Measurements from ENCODE around the gene ATP7B. TPM values are rescaled to one million over a fixed set of nuclear protein-coding genes. Genes with fewer than 3 reads are reported as not detected.

The ATP7B gene
- 10 to 100 TPM; 20.4 to 29.2 TPM for total RNA-seq
- 9.8 TPM for polyA plus RNA-seq (2013, experiment 1 of 2)
- polyA plus RNA-seq (2013, experiment 2 of 2): 7.5 TPM
- long read RNA-seq, experiment 1, full-length matches to known transcripts: 1 of 10 reads
- long read RNA-seq, experiment 1, partial matches to known transcripts: 5 of 10 reads
- long read RNA-seq, experiment 1, other reads (novel, unspliced or antisense): 4 of 10 reads
- long read RNA-seq, experiment 2, full-length matches to known transcripts: 8 of 40 reads
- long read RNA-seq, experiment 2, partial matches to known transcripts: 12 of 40 reads
- long read RNA-seq, experiment 2, other reads (novel, unspliced or antisense): 20 of 40 reads
- long read RNA-seq, experiment 3, full-length matches to known transcripts: 4 of 22 reads
- long read RNA-seq, experiment 3, partial matches to known transcripts: 9 of 22 reads
- long read RNA-seq, experiment 3, other reads (novel, unspliced or antisense): 9 of 22 reads
- long read RNA-seq, experiment 4, partial matches to known transcripts: 3 of 3 reads
- long read RNA-seq, experiment 4, other reads (novel, unspliced or antisense): 0 of 3 reads

GRCh38 chr13:52010890-52011631 is at the start of gene ATP7B:
Gene ATP7B (minus strand): TSS chr13:52011450. CDS start chr13:52011337, 113 bp downstream.
- peaks cover 14% of the 10 kb centered on the region for H3K9me3 Mint-ChIP-seq
- peaks cover 10% of the 10 kb centered on the region for H3K4me1 Mint-ChIP-seq
- WGBS, 2 experiments (ENCODE audit: insufficient coverage in 1 of 2, insufficient read length in 1 of 2): 4 to 7% methylated on average over 5 to 46 of the region's 46 CpGs
- peaks cover 4% of the 10 kb centered on the region for H3K36me3 ChIP-seq (ENCODE audit: control insufficient read depth, insufficient read depth, low read length)
- peak; percentile 49 for TF ChIP-seq CTCF (conservative IDR thresholded peaks at IDR 0.05)
- H3K4me1 ChIP-seq (ENCODE audit: control insufficient read depth, insufficient read depth, low read length): no peaks in the 10 kb centered on the region
- peak; percentile 85 for DNase-seq
- peak within 1 kb of the TSS; percentile 87 for H3K9ac ChIP-seq (ENCODE audit: extremely low read depth, low read length, poor library complexity, severe bottlenecking)
- H3K36me3 Mint-ChIP-seq (ENCODE audit: low read depth): peaks cover 23% of the 10 kb centered on the region
- peak within 1 kb of the TSS; percentile 98 for H3K4me3 ChIP-seq (ENCODE audit: low read length)
- H3K27ac ChIP-seq (ENCODE audit: low read depth, low read length): peak within 1 kb of the TSS; percentile 27
- H3K27me3 ChIP-seq (ENCODE audit: control insufficient read depth, insufficient read depth, low read length, poor library complexity, severe bottlenecking): peaks cover 15% of the 10 kb centered on the region
- H3K27me3 Mint-ChIP-seq (ENCODE audit: insufficient read depth): peaks cover 24% of the 10 kb centered on the region
- peak within 1 kb of the TSS; percentile 98 for H3K27ac Mint-ChIP-seq
- H3K9me3 ChIP-seq (ENCODE audit: control insufficient read depth, low read length): peaks cover 20% of the 10 kb centered on the region
- H3K4me3 Mint-ChIP-seq: peak within 1 kb of the TSS; percentile 93

- Histone ChIP-seq H3K4me3 (ENCODE audit: low read length) (peak overlapping the region; percentile 33), H3K9me3 (ENCODE audit: control insufficient read depth, low read length) (peaks cover 10% of the 10 kb centered on the region), H3K27me3 (ENCODE audit: control insufficient read depth, insufficient read depth, low read length, poor library complexity, severe bottlenecking) (no peaks in the 10 kb centered on the region), H3K9ac (ENCODE audit: extremely low read depth, low read length, poor library complexity, severe bottlenecking) (no peak overlapping the region), H3K27ac (ENCODE audit: low read depth, low read length) (no peak overlapping the region), H3K4me1 (ENCODE audit: control insufficient read depth, insufficient read depth, low read length) (no peaks in the 10 kb centered on the region), H3K36me3 (ENCODE audit: control insufficient read depth, insufficient read depth, low read length) (no peaks in the 10 kb centered on the region)
- H3K9me3 Mint-ChIP-seq: peaks cover 5% of the 10 kb centered on the region
- no peak for TF ChIP-seq CTCF (conservative IDR thresholded peaks at IDR 0.05)
- no peak overlapping the region for H3K27ac Mint-ChIP-seq
- H3K36me3 Mint-ChIP-seq (ENCODE audit: low read depth): no peaks in the 10 kb centered on the region
- H3K27me3 Mint-ChIP-seq (ENCODE audit: insufficient read depth): no peaks in the 10 kb centered on the region
- H3K4me3 Mint-ChIP-seq: no peak overlapping the region
- H3K4me1 Mint-ChIP-seq: peaks cover 14% of the 10 kb centered on the region
- DNase-seq: no peak
- WGBS, 2 experiments (ENCODE audit: insufficient coverage in 1 of 2, insufficient read length in 1 of 2): 87 to 88% methylated on average over 3 to 4 of the region's 4 CpGs
Measured at GRCh38 chr13:52053460-52053859, 42.2 kb upstream of the ATP7B start.

- H3K4me3 Mint-ChIP-seq: no peak overlapping the region
- peaks cover 5% of the 10 kb centered on the region for H3K9me3 Mint-ChIP-seq
- Histone ChIP-seq H3K27me3 (ENCODE audit: control insufficient read depth, insufficient read depth, low read length, poor library complexity, severe bottlenecking) (no peaks in the 10 kb centered on the region), H3K4me3 (ENCODE audit: low read length) (peak overlapping the region; percentile 1), H3K9ac (ENCODE audit: extremely low read depth, low read length, poor library complexity, severe bottlenecking) (no peak overlapping the region), H3K9me3 (ENCODE audit: control insufficient read depth, low read length) (peaks cover 10% of the 10 kb centered on the region), H3K27ac (ENCODE audit: low read depth, low read length) (no peak overlapping the region), H3K4me1 (ENCODE audit: control insufficient read depth, insufficient read depth, low read length) (no peaks in the 10 kb centered on the region), H3K36me3 (ENCODE audit: control insufficient read depth, insufficient read depth, low read length) (no peaks in the 10 kb centered on the region)
- 78 to 85% methylated on average over 1 to 7 of the region's 7 CpGs for WGBS, 2 experiments (ENCODE audit: insufficient coverage in 1 of 2, insufficient read length in 1 of 2)
- peaks cover 14% of the 10 kb centered on the region for H3K4me1 Mint-ChIP-seq
- TF ChIP-seq CTCF (conservative IDR thresholded peaks at IDR 0.05): no peak
- H3K36me3 Mint-ChIP-seq (ENCODE audit: low read depth): no peaks in the 10 kb centered on the region
- H3K27ac Mint-ChIP-seq: peak overlapping the region; percentile 77
- DNase-seq: no peak
- no peaks in the 10 kb centered on the region for H3K27me3 Mint-ChIP-seq (ENCODE audit: insufficient read depth)
Measured at GRCh38 chr13:52051400-52051799, 40.1 kb upstream of the ATP7B start.
